Measurements from ENCODE around the gene CLDND1.

DNA sequence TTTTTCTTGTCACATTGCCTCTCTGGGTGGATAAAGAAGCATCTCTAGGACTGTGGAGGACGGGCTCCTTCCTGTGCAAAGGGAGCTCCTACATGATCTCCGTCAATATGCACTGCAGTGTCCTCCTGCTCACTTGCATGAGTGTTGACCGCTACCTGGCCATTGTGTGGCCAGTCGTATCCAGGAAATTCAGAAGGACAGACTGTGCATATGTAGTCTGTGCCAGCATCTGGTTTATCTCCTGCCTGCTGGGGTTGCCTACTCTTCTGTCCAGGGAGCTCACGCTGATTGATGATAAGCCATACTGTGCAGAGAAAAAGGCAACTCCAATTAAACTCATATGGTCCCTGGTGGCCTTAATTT lies 9.6 kb upstream of the CLDND1 start:
- no peak for TF ChIP-seq POLR2A (IDR thresholded peaks at IDR 0.05)
- TF ChIP-seq, protein P1, sequence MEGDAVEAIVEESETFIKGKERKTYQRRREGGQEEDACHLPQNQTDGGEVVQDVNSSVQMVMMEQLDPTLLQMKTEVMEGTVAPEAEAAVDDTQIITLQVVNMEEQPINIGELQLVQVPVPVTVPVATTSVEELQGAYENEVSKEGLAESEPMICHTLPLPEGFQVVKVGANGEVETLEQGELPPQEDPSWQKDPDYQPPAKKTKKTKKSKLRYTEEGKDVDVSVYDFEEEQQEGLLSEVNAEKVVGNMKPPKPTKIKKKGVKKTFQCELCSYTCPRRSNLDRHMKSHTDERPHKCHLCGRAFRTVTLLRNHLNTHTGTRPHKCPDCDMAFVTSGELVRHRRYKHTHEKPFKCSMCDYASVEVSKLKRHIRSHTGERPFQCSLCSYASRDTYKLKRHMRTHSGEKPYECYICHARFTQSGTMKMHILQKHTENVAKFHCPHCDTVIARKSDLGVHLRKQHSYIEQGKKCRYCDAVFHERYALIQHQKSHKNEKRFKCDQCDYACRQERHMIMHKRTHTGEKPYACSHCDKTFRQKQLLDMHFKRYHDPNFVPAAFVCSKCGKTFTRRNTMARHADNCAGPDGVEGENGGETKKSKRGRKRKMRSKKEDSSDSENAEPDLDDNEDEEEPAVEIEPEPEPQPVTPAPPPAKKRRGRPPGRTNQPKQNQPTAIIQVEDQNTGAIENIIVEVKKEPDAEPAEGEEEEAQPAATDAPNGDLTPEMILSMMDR (IDR thresholded peaks at IDR 0.05): no peak
